Progenitor cell of endocrine pancreas (in vitro differentiated cells): ENCODE data around the gene MAP3K5. TPM values are rescaled to one million over a fixed set of nuclear protein-coding genes. Genes with fewer than 3 reads are reported as not detected.

ENCODE experiments used
- DNase-seq: peaks from one replicate; pipeline ENCODE4 v3.0.0; 2021; ENCODE audit warnings: low spot score; ENCODE audit not compliant: unreplicated experiment
- H3K27ac Mint-ChIP-seq: 2 replicates; pipeline ENCODE4 v1.8.0; 2021; ENCODE audit warnings: mild to moderate bottlenecking, moderate library complexity, mixed read lengths
- H3K27me3 Mint-ChIP-seq: 2 replicates; pipeline ENCODE4 v1.8.0; 2021; ENCODE audit warnings: mixed read lengths
- H3K36me3 Mint-ChIP-seq: 2 replicates; pipeline ENCODE4 v1.8.0; 2022; ENCODE audit warnings: mixed read lengths; ENCODE audit not compliant: insufficient read depth
- H3K4me1 Mint-ChIP-seq: 2 replicates; pipeline ENCODE4 v1.8.0; 2021; ENCODE audit warnings: low read depth, mixed read lengths
- H3K4me3 Mint-ChIP-seq: 2 replicates; pipeline ENCODE4 v1.8.0; 2021; ENCODE audit warnings: low read depth, mild to moderate bottlenecking, moderate library complexity, mixed read lengths
- H3K9me3 Mint-ChIP-seq: 2 replicates; pipeline ENCODE4 v1.8.0; 2021; ENCODE audit warnings: low read depth, mixed read lengths
- CTCF ChIP-seq: fragments of 200-600 bp; sonication (generic); IDR thresholded peaks from one replicate; pipeline ENCODE4 v1.5.0; 2021; ENCODE audit warnings: antibody characterized with exemption, mild to moderate bottlenecking; ENCODE audit not compliant: unreplicated experiment
- total RNA-seq: library from RNA; stranded (reverse); gene quantifications from 2 replicates; pipeline ENCODE4 v1.2.1, GENCODE V29; 2021

Gene MAP3K5
- total RNA-seq, 1 donor from 2014 or later, result 1.1 TPM

DNA sequence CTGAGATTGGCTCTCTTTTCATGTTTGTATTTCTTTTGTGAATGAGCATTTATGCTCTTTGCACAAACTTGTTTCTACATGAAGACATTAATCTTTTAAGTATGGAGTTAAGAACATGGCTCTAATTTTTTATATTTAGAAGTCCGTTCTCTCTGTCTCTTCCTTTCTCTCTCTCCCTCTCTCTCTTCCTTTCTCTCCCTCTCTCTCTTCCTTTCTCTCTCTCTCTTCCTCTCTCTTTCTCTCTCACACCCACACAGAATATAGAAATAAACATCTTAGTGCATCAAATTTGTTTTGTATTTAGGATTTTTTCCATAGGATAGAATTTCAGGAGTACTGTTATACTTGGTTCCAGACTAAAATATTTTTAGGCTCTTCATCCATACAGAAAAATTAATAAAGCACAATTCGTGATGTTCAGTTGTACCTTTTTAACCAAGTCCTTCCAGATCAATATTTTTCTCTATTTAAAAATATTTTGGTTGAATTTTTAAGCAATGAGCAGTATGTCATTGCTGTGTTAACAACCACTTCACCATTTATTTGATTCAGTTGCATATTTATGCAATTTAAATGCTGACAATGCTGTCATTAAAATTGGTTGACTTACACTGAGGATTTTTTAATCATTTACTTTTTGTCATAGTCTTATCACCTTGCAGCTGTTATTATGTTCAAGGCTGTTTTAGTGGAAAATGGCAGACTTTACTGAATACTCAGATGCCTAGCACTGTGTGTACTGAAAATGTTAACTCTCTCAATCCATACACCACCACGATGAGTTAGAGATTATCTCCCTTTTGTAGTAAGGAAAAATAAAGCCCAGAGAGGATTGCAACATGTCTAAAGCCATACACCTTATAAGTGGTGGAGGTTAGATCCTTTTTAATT lies 129.7 kb downstream of the MAP3K5 start:
- Mint-ChIP-seq H3K9me3 (no peaks in the 10 kb centered on the region), H3K4me3 (no peak overlapping the region), H3K27me3 (no peaks in the 10 kb centered on the region), H3K27ac (no peak overlapping the region), H3K4me1 (no peaks in the 10 kb centered on the region), H3K36me3 (no peaks in the 10 kb centered on the region)
- DNase-seq, result no peak
- no peak for TF ChIP-seq CTCF

- H3K27me3 Mint-ChIP-seq, result no peaks in the 10 kb centered on the region
- H3K27ac Mint-ChIP-seq, result no peak overlapping the region
- no peak for DNase-seq
- no peaks in the 10 kb centered on the region for H3K4me1 Mint-ChIP-seq
- no peaks in the 10 kb centered on the region for H3K9me3 Mint-ChIP-seq
- H3K36me3 Mint-ChIP-seq, result no peaks in the 10 kb centered on the region
- TF ChIP-seq CTCF, result no peak
- H3K4me3 Mint-ChIP-seq, result no peak overlapping the region
Observed at GRCh38 chr6:136660727-136661126, 131.6 kb downstream of the MAP3K5 start.

GRCh38 chr6:136659991-136660499 lies 132.2 kb downstream of the MAP3K5 start:
- Mint-ChIP-seq H3K9me3 (no peaks in the 10 kb centered on the region), H3K27me3 (no peaks in the 10 kb centered on the region), H3K4me1 (no peaks in the 10 kb centered on the region), H3K4me3 (no peak overlapping the region), H3K27ac (no peak overlapping the region), H3K36me3 (no peaks in the 10 kb centered on the region)
- no peak for DNase-seq
- TF ChIP-seq CTCF, result no peak

DNA sequence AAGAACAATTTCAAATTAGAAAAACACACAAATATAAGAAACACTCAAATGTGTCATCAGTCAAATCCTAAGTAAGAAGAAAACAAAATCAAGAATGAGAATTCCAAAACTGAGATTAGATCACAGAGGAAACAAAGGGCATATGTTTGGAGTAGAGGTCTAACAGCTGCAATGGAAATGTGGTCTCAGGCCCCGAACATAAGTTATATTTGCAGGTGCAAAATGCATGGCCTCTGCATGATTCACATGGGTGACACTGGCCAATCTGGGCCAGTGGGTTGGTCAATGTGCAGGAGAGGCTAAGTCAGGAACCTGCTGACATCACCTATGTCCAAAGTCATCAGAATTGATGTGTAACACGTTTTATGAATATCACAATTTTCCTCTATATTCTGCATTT lies 133.6 kb downstream of the MAP3K5 start:
- Mint-ChIP-seq H3K4me3 (no peak overlapping the region), H3K4me1 (no peaks in the 10 kb centered on the region), H3K36me3 (no peaks in the 10 kb centered on the region), H3K27me3 (no peaks in the 10 kb centered on the region), H3K27ac (no peak overlapping the region), H3K9me3 (no peaks in the 10 kb centered on the region)
- TF ChIP-seq CTCF, result no peak
- DNase-seq, result no peak

DNA sequence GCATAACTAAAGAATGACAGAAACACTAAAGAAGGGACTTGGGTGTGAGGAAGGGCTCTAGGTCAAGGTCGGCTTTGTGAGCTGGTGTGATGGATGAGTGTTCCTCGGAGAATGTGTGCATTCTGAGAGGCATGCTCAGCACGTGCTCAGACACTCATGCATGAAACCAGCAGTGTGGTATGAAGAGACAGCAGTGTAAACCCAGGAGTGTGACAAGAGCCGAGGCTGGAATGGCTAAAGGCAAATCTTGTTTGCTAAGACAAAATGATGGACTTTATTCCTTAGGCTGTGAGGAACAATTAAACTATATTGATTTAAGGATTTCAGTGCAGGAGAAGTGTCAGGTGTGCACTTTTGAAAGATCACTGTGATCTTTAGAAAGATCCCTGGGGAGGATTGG lies 134.6 kb downstream of the MAP3K5 start:
- H3K9me3 Mint-ChIP-seq, result no peaks in the 10 kb centered on the region
- no peaks in the 10 kb centered on the region for H3K36me3 Mint-ChIP-seq
- no peak for TF ChIP-seq CTCF
- no peak overlapping the region for H3K27ac Mint-ChIP-seq
- no peaks in the 10 kb centered on the region for H3K4me1 Mint-ChIP-seq
- no peaks in the 10 kb centered on the region for H3K27me3 Mint-ChIP-seq
- no peak overlapping the region for H3K4me3 Mint-ChIP-seq
- no peak for DNase-seq
